LNCAP (cell line): Measurements from ENCODE around the gene FTCD.

ENCODE experiments used
- CTCF ChIP-seq: fragments of 450-650 bp; IDR thresholded peaks from 2 replicates; pipeline ENCODE4 v1.5.1; 2017; ENCODE audit warnings: mild to moderate bottlenecking

The FTCD gene

GRCh38 chr21:46183910-46184624 lies 28.7 kb upstream of the FTCD start, which contains the start of gene SPATC1L:
Gene SPATC1L, minus strand, starts transcription at chr21:46184459. Its CDS starts 1,643 bp downstream, at chr21:46182816.
- no peak for TF ChIP-seq CTCF

GRCh38 chr21:46182548-46183336 lies 27.4 kb upstream of the FTCD start:
- TF ChIP-seq CTCF, result no peak

GRCh38 chr21:46181953-46182547 lies 26.7 kb upstream of the FTCD start:
- TF ChIP-seq CTCF, result no peak

- TF ChIP-seq CTCF, result no peak
Measured at GRCh38 chr21:46181436-46181835, 26.1 kb upstream of the FTCD start.

- no peak for TF ChIP-seq CTCF
Measured at GRCh38 chr21:46180778-46181391, 25.5 kb upstream of the FTCD start.

- TF ChIP-seq CTCF, result no peak
Measured at GRCh38 chr21:46180079-46180722, 24.8 kb upstream of the FTCD start.

- TF ChIP-seq CTCF, result no peak
Measured at GRCh38 chr21:46179708-46180078, 24.3 kb upstream of the FTCD start.
